ENCODE data around the gene GHDC. TPM values are rescaled to one million over a fixed set of nuclear protein-coding genes. Genes with fewer than 3 reads are reported as not detected.
"Not testable (repeated sequence)": the region's sequence is repeated elsewhere in the genome, so short reads cannot be mapped to it uniquely, and the experiment has no call there.

The GHDC gene, protein sequence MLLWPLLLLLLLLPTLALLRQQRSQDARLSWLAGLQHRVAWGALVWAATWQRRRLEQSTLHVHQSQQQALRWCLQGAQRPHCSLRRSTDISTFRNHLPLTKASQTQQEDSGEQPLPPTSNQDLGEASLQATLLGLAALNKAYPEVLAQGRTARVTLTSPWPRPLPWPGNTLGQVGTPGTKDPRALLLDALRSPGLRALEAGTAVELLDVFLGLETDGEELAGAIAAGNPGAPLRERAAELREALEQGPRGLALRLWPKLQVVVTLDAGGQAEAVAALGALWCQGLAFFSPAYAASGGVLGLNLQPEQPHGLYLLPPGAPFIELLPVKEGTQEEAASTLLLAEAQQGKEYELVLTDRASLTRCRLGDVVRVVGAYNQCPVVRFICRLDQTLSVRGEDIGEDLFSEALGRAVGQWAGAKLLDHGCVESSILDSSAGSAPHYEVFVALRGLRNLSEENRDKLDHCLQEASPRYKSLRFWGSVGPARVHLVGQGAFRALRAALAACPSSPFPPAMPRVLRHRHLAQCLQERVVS
- total RNA-seq (2021; fragmentation: NEBNext Ultra II Directional; extraction: Animal tissue kit (Norgen Biotek cat#: 25700)) = 1 to 10 TPM; 1.5 to 7.5 (median 6.4) TPM
- long read RNA-seq = 0 reads

DNA sequence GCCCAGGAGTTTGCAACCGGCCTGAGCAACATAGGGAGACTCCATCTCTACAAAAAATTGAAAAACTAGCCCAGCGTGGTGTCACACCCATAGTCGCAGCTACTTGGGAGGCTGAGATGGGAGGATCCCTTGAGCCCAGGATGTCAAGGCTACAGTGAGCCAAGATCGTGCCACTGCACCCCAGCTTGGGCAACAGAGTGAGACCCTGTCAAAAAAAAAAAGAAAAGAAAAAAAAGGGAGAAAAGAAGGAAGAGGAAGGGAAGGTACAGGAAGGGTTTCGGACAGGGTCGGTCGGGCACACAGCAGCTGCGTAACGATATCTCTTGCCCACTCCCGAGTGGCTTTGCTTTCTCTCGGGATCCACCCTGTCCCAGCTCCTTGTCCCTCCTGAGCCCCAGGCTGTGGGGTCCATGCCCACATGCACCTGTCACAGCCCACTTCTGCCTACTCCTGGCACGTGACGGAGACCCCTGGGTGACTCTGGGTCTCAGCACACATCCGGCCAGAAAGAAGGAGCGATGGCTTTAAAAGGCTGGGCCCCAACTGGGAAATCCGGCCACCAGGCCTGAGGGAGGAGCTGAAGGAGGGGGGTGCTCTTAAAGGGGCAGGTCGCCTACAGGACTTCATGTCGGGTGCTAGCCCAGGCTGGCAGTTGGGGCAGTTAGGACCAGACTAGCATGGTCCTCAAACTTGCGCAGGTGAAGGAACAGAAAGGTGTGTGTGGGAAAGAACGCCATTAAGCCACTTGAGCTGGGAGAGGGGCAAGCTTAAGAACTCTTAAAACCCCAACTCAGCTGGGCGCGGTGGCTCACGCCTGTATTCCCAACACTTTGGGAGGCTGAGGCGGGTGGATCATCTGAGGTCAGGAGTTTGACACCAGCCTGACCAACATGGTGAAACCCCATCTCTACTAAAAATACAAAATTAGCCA lies at the start of gene GHDC:
Gene GHDC (minus strand): TSS at position 526 of the 931 bp plus-strand sequence. CDS start 913 bp downstream, outside the sequence.
- TF ChIP-seq, protein P1, sequence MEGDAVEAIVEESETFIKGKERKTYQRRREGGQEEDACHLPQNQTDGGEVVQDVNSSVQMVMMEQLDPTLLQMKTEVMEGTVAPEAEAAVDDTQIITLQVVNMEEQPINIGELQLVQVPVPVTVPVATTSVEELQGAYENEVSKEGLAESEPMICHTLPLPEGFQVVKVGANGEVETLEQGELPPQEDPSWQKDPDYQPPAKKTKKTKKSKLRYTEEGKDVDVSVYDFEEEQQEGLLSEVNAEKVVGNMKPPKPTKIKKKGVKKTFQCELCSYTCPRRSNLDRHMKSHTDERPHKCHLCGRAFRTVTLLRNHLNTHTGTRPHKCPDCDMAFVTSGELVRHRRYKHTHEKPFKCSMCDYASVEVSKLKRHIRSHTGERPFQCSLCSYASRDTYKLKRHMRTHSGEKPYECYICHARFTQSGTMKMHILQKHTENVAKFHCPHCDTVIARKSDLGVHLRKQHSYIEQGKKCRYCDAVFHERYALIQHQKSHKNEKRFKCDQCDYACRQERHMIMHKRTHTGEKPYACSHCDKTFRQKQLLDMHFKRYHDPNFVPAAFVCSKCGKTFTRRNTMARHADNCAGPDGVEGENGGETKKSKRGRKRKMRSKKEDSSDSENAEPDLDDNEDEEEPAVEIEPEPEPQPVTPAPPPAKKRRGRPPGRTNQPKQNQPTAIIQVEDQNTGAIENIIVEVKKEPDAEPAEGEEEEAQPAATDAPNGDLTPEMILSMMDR (IDR thresholded peaks at IDR 0.05) = no peak
- no peaks in the 10 kb centered on the region for H3K36me3 Mint-ChIP-seq (ENCODE audit: low read depth)
- peaks cover 6% of the 10 kb centered on the region; the same call in 1 of the 2 replicates for H3K4me1 Mint-ChIP-seq (ENCODE audit: low read depth)
- H3K9me3 Mint-ChIP-seq = no peaks in the 10 kb centered on the region
- DNase-seq = peak; percentile 7
- H3K27ac Mint-ChIP-seq = peak within 1 kb of the TSS; percentile 80
- H3K27me3 Mint-ChIP-seq (ENCODE audit: insufficient read depth) = peaks cover 3% of the 10 kb centered on the region; the same call in 1 of the 2 replicates
- H3K4me3 Mint-ChIP-seq = peak within 1 kb of the TSS; percentile 84

DNA sequence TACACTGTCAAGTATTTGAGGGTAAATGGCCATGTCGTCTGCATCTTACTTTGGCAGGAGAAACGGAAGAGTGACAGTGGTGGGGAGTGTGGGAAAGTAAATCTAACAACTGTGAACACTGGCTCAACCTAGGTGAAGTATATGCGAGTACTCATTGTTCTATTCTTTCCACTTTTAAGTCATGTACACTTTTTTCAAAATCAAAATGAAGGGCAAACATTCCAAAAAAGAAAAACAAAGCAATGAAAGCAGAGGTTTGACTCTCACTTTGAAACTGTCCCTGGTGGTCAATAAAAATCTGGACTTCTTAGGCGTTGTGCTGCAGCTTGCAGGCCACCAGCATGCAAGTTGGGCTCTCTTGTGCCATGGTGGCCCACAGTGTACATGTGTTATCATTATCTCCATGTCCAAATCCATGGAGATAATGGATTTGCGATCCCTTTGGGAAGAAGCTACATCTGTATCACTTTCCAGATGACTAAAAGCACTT lies 49.2 kb upstream of the GHDC start:
- no peak overlapping the region for H3K4me3 Mint-ChIP-seq
- DNase-seq = no peak
- TF ChIP-seq, protein P1 (IDR thresholded peaks at IDR 0.05) = no peak
- H3K4me1 Mint-ChIP-seq (ENCODE audit: low read depth) = peaks cover 26% of the 10 kb centered on the region
- no peaks in the 10 kb centered on the region; the same call in 1 of the 2 replicates for H3K27me3 Mint-ChIP-seq (ENCODE audit: insufficient read depth)
- H3K27ac Mint-ChIP-seq = no peak overlapping the region
- no peaks in the 10 kb centered on the region for H3K9me3 Mint-ChIP-seq
- peaks cover under 1% of the 10 kb centered on the region for H3K36me3 Mint-ChIP-seq (ENCODE audit: low read depth)

DNA sequence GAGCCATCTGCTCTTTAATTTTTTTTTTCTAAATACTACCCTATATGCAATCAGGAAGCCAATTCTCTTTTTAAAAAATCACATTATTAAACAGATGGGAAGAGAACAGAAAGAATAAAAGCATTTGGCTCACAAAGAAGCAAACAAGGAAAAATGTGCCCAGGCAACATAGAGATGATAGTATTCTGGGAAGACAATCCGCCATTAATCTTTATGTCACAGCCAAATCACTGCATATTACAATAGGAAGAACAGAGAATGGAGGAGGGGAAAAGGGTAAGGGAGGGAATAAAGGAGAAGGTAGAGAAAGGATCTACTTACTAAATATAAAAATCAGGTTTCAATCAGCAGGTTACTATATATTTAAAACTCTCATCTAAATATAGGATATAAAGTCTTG lies 47.6 kb upstream of the GHDC start:
- DNase-seq = no peak
- TF ChIP-seq, protein P1 (IDR thresholded peaks at IDR 0.05) = no peak
- Mint-ChIP-seq H3K27ac (no peak overlapping the region), H3K27me3 (ENCODE audit: insufficient read depth) (no peaks in the 10 kb centered on the region; the same call in 1 of the 2 replicates), H3K9me3 (no peaks in the 10 kb centered on the region), H3K36me3 (ENCODE audit: low read depth) (no peaks in the 10 kb centered on the region), H3K4me1 (ENCODE audit: low read depth) (peaks cover 14% of the 10 kb centered on the region), H3K4me3 (no peak overlapping the region)

DNA sequence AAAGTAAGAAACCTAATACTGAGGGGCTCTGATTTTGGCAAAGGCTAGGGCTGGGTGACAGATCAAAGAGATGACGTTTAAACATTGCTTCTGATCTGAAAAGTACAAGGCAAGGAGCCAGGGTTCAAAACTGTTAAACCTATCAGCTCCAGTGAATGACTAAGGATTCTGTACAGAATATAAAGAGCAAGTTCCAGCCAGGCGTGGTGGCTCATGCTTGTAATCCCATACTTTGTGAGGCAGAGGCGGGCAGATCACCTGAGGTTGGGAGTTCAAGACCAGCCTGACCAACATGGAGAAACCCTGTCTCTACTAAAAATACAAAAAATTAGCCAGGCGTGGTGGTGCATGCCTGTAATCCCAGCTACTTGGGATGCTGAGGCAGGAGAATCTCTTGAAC lies 46.6 kb upstream of the GHDC start:
- H3K27me3 Mint-ChIP-seq (ENCODE audit: insufficient read depth); H3K9me3 Mint-ChIP-seq; H3K36me3 Mint-ChIP-seq (ENCODE audit: low read depth); H3K4me3 Mint-ChIP-seq; H3K4me1 Mint-ChIP-seq (ENCODE audit: low read depth); DNase-seq; H3K27ac Mint-ChIP-seq: not testable (repeated sequence)

DNA sequence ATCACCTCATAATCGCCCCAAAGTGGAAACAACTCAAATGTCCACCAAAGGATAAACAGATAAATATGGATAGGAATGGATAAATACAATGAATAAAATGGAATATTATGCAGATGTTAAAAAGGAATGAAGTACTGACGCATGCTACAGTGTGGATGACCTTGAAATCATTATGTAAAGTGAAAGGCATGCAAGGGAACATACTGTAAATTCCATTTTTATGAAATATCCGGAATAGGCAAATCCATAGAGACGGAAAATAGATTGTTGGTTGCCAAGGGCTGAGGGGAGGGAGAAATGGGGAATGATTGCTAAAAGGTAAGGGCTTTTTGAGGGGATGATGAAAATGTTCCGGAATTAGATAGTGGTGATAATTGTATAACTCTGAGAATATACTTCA lies 45.9 kb upstream of the GHDC start:
- Mint-ChIP-seq H3K4me3 (no peak overlapping the region), H3K27me3 (ENCODE audit: insufficient read depth) (no peaks in the 10 kb centered on the region; the same call in 1 of the 2 replicates), H3K4me1 (ENCODE audit: low read depth) (peaks cover 9% of the 10 kb centered on the region), H3K9me3 (no peaks in the 10 kb centered on the region), H3K27ac (no peak overlapping the region), H3K36me3 (ENCODE audit: low read depth) (no peaks in the 10 kb centered on the region)
- TF ChIP-seq, protein P1 (IDR thresholded peaks at IDR 0.05) = no peak
- DNase-seq = no peak

DNA sequence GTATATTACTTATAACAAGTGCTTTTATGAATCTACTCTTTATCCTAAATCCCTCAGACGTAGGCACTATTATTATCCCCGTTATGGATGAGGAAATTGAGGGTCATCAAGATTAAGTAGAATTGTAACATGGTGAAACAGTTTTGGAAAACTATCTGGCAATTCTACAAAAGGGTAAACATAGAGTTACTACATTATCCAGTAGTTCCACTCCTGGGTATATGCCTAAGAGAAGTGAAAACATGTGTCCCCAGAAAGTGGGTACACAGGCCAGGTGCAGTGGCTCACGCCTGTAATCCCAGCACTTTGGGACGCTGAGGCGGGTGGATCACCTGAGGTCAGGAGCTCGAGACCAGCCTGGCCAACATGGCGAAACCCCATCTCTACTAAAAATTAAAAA lies 45.3 kb upstream of the GHDC start:
- not testable (repeated sequence) for H3K4me3 Mint-ChIP-seq

More for the DNA sequence above, 45.3 kb upstream of the GHDC start:
- not testable (repeated sequence) for H3K27ac Mint-ChIP-seq; H3K36me3 Mint-ChIP-seq (ENCODE audit: low read depth); H3K27me3 Mint-ChIP-seq (ENCODE audit: insufficient read depth); H3K4me1 Mint-ChIP-seq (ENCODE audit: low read depth); H3K9me3 Mint-ChIP-seq; DNase-seq

All from HFFc6 (cell line).